IPS-20b (cell line): ENCODE data around the gene RRAD.

Experiments
- H3K27ac ChIP-seq: one replicate; pipeline ENCODE4 v1.5.1; 2013; ENCODE audit warnings: low read length
- H3K27me3 ChIP-seq: 2 replicates; pipeline ENCODE4 v1.6.1; 2013; ENCODE audit warnings: mild to moderate bottlenecking, low read length, inconsistent platforms; ENCODE audit not compliant: insufficient read depth
- H3K36me3 ChIP-seq: 2 replicates; pipeline ENCODE4 v1.6.1; 2013; ENCODE audit warnings: low read depth, mild to moderate bottlenecking, inconsistent platforms, low read length, moderate library complexity; ENCODE audit not compliant: insufficient read depth
- H3K4me1 ChIP-seq: 2 replicates; pipeline ENCODE4 v1.6.1; 2013; ENCODE audit warnings: mild to moderate bottlenecking, control low read depth, inconsistent platforms, low read length, moderate library complexity; ENCODE audit not compliant: insufficient read depth
- H3K4me3 ChIP-seq: 2 replicates; pipeline ENCODE4 v1.5.1; 2013; ENCODE audit warnings: mild to moderate bottlenecking, low read length, inconsistent platforms
- H3K9ac ChIP-seq: 2 replicates; pipeline ENCODE4 v1.6.1; 2013; ENCODE audit warnings: low read depth, mild to moderate bottlenecking, inconsistent platforms, low read length, moderate library complexity
- H3K9me3 ChIP-seq: 2 replicates; pipeline ENCODE4 v1.6.1; 2013; ENCODE audit warnings: mild to moderate bottlenecking, low read depth, low read length, inconsistent platforms; ENCODE audit not compliant: insufficient read depth

The RRAD gene

DNA sequence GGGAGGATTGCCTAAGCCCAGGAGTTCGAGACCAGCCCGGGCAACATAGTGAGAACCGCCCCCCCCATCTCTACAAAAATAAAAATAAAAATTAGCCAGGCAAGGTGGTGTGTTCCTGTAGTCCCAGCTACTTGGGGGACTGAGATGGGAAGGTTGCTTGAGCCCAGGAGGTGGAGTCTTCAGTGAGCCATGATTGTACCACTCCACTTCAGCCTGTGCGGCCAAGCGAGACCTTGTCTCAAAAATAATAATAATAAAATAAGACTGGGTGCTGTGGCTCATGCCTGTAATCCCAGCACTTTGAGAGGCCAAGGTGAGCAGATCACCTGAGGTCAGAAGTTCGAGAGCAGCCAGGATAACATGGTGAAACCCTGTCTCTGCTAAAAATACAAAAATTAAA, 33.5 kb downstream of the RRAD start:
- H3K27ac ChIP-seq: no peak overlapping the region
- no peaks in the 10 kb centered on the region for H3K9me3 ChIP-seq
- H3K9ac ChIP-seq: no peak overlapping the region
- no peak overlapping the region for H3K4me3 ChIP-seq
- H3K4me1 ChIP-seq: no peaks in the 10 kb centered on the region
- H3K36me3 ChIP-seq: peaks cover 24% of the 10 kb centered on the region; the same call in 1 of the 2 replicates
- no peaks in the 10 kb centered on the region for H3K27me3 ChIP-seq

DNA sequence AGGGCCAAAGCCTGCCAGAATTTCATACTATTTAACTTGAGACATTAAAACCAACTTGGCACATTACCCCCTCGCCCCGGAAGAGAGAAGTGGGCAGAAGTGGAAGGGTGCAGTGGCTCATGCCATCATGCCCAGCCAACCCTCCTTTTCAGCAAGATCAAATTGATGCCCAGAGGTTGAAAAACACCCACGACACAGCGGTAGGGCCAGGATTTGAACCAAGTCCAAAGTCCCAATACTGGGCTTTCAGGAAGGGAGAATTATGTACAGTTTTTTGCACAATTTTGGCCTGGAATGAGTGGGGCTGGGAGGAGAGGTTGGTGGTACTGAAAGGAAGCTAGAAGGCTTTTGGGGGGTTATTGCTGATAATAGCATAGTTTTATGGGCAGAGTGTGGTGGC, 34.0 kb downstream of the RRAD start:
- H3K9me3 ChIP-seq: no peaks in the 10 kb centered on the region
- H3K4me3 ChIP-seq: no peak overlapping the region
- no peaks in the 10 kb centered on the region for H3K4me1 ChIP-seq
- peaks cover 28% of the 10 kb centered on the region for H3K36me3 ChIP-seq
- H3K27me3 ChIP-seq: no peaks in the 10 kb centered on the region
- no peak overlapping the region for H3K27ac ChIP-seq
- no peak overlapping the region for H3K9ac ChIP-seq

DNA sequence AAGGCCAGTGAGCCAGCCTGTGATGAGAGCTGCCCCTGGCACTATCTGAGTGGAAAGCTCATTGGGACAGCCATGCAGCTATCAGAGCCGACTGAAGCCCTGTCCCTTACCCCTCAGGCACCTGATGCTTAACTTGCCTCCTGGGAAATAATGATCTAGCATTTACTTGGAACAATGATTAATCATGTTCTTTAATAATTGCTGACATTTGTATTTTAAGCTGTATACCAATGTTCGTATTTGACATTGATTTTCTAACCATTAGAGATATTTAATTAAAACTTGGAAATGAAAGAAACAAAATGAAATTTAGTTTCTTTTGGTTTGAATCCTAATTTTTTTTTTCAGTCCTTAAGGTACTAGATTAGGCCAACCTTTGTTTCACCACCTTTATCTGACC, 34.5 kb downstream of the RRAD start:
- no peak overlapping the region for H3K27ac ChIP-seq
- H3K9ac ChIP-seq: no peak overlapping the region; the same call in 1 of the 2 replicates
- H3K36me3 ChIP-seq: peaks cover 34% of the 10 kb centered on the region
- no peaks in the 10 kb centered on the region for H3K9me3 ChIP-seq
- no peaks in the 10 kb centered on the region for H3K27me3 ChIP-seq
- H3K4me3 ChIP-seq: no peak overlapping the region
- H3K4me1 ChIP-seq: no peaks in the 10 kb centered on the region

DNA sequence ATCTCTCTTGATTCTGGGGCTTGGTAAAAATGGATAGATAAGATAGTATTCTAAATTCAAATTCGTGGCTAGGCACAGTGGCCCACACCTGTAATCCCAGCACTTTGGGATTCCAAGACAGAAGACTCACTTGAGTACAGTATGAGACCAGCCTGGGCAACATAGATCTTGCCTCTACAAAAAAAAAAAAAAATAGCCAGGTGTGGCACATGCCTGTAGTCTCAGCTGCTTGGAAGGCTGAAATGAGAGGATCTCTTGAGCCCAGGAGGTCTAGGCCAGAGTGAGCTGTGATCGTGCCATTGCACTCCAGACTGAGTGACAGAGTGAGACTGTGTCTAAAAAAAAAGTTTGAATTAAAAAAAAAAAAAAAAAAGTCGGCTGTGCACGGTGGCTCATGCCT, 35.7 kb downstream of the RRAD start:
- no peaks in the 10 kb centered on the region for H3K27me3 ChIP-seq
- H3K9ac ChIP-seq: no peak overlapping the region
- H3K27ac ChIP-seq: no peak overlapping the region
- H3K4me3 ChIP-seq: no peak overlapping the region
- H3K9me3 ChIP-seq: no peaks in the 10 kb centered on the region
- peaks cover 46% of the 10 kb centered on the region for H3K36me3 ChIP-seq
- no peaks in the 10 kb centered on the region for H3K4me1 ChIP-seq

DNA sequence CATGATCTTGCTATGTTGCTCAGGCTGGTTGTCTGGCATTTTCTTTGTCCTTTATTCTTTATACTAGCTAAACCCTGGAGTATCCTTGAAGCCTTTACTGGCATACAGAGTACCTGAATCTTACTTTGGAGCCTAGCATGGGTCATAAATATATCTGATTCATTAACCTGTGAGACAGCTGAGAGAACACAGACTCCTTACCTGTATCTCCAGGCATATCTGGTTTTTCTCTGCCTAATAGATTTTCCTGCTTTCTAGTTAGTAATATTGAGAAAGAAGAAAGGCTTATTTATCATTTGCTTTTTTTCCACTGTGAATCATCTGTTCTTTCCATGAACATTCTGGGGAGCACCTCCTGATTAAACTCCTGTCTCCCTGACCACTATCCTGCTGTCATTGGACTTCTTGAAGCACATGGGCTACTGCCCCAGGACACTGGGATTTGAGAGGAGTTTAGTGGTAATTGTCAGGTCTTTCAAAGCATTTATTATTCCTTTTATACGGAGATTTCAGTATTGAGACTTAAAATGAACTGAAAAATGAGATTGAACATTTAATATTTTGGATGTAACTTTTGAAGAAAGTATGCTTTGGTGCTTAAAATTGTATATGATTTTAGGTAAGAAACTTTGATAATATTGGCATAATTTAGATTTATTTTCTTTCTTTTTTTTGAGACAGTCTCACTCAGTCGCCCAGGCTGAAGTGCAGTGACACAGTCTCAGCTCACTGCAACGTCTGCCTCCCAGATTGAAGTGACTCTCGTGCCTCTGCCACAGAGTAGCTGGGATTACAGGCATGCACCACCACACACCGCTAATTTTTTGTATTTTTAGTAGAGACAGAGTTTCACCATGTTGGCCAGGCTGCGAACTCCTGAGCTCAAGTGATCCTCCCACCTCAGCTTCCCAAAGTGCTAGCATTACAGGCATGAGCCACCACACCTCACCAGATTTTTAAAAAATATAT, 36.4 kb downstream of the RRAD start:
- Histone ChIP-seq H3K9ac (no peak overlapping the region), H3K27me3 (no peaks in the 10 kb centered on the region), H3K36me3 (peaks cover 52% of the 10 kb centered on the region), H3K27ac (no peak overlapping the region), H3K9me3 (no peaks in the 10 kb centered on the region), H3K4me1 (no peaks in the 10 kb centered on the region), H3K4me3 (no peak overlapping the region)

DNA sequence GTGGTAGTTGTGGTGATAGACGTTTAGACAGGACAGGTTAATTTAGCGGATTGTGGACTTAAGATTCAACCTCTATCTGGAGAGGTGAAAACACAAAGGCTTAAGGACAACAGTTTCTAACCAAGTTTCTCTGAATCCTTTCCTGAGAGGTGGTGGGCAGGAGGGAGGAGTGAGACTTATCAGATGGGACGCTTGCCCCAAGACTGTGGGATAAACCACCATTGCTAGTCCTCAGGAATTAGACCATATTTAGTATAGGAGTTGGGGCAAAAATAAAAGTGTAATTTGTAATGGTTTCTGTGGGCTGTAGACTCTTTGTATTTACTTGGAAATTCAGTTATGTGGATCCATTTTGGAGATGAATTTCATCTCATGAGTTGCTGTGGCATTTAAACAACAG, 38.4 kb downstream of the RRAD start:
- H3K27ac ChIP-seq: no peak overlapping the region
- no peak overlapping the region for H3K4me3 ChIP-seq
- no peaks in the 10 kb centered on the region for H3K27me3 ChIP-seq
- peaks cover 52% of the 10 kb centered on the region for H3K36me3 ChIP-seq
- H3K9ac ChIP-seq: no peak overlapping the region
- no peaks in the 10 kb centered on the region for H3K4me1 ChIP-seq
- no peaks in the 10 kb centered on the region for H3K9me3 ChIP-seq

DNA sequence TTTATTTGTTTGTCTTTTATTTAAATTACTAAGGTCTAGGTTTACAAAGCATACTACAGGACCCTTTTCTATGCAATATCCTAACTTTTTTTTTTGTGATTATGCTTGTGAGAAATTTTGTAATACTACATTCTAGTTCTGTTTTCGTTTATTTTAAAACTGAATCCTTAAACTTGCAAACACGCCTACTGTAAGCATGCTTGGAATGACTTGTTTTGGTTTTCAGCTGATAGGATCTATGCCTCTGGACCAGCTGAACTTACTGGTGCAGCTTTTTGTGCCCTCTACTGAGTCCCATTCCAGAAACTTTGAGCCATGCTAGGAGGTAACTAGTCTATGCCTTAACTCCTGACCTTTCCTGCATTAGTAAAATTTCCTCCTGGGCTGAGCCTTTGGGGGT, 39.0 kb downstream of the RRAD start:
- H3K9me3 ChIP-seq: no peaks in the 10 kb centered on the region
- H3K36me3 ChIP-seq: peaks cover 51% of the 10 kb centered on the region
- H3K9ac ChIP-seq: no peak overlapping the region
- no peak overlapping the region for H3K4me3 ChIP-seq
- no peaks in the 10 kb centered on the region for H3K4me1 ChIP-seq
- H3K27me3 ChIP-seq: no peaks in the 10 kb centered on the region
- H3K27ac ChIP-seq: no peak overlapping the region

DNA sequence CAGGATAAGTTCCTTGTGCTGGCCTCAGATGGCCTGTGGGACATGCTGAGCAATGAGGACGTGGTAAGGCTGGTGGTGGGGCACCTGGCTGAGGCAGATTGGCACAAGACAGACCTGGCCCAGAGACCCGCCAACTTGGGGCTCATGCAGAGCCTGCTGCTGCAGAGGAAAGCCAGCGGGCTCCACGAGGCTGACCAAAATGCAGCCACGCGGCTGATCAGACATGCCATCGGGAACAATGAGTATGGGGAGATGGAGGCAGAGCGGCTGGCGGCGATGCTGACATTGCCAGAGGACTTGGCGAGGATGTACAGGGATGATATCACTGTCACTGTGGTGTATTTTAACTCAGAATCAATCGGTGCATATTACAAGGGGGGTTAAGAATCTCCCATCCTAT, 39.8 kb downstream of the RRAD start:
- H3K27ac ChIP-seq: no peak overlapping the region
- H3K36me3 ChIP-seq: peaks cover 42% of the 10 kb centered on the region
- H3K4me1 ChIP-seq: no peaks in the 10 kb centered on the region
- H3K9ac ChIP-seq: no peak overlapping the region
- H3K27me3 ChIP-seq: no peaks in the 10 kb centered on the region
- H3K4me3 ChIP-seq: no peak overlapping the region
- H3K9me3 ChIP-seq: no peaks in the 10 kb centered on the region

DNA sequence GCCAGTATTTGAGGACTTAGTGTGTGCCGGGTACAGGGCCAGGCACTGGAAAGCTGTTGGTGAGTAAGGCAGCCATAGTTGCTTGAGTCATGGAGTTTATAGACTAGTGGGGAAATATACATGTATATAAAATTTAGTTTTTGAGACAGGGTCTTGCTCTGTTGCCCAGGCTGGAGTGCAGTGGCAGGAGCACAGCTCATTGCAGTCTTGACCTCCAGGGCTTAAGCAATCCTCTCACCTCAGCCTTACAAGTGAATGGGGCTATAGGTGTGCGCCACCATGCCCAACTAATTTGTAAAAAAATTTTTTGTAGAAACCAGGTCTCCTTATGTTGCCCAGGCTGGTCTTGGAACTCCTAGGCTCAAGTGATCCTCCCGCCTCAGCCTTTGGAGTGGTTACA, 42.6 kb downstream of the RRAD start:
- Histone ChIP-seq H3K27ac (no peak overlapping the region), H3K27me3 (peaks cover 4% of the 10 kb centered on the region; the same call in 1 of the 2 replicates), H3K4me3 (no peak overlapping the region), H3K36me3 (peaks cover 34% of the 10 kb centered on the region), H3K4me1 (no peaks in the 10 kb centered on the region; the same call in 1 of the 2 replicates), H3K9me3 (no peaks in the 10 kb centered on the region), H3K9ac (no peak overlapping the region)

DNA sequence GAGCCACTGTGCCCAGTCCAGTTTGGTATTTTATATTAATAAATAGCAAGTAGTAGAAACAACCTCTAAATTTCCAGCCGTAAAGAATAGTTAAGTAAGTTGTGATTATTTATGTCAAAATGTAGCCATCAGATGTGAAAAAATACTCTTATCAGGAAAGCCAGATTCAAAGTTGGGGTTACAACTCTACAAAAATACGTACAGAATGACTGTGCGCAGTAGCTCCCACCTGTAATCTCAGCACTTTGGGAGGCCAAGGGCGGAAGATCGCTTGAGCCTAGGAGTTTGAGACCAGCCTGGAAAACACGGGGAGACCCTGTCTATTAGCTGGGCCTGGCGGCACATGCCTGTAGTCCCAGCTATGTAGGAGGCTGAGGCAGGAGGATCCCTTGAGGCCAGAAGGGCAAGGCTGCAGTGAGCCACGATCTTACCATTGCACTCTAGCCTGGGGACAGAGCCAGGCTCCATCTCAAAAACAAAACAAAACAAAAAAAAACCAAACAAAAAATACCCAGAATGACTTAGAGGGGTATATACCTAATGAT, 43.3 kb downstream of the RRAD start:
- Histone ChIP-seq H3K4me3 (peak overlapping the region; percentile 93; the same call in 1 of the 2 replicates), H3K4me1 (no peaks in the 10 kb centered on the region; the same call in 1 of the 2 replicates), H3K9ac (peak overlapping the region; percentile 45; the same call in 1 of the 2 replicates)

DNA sequence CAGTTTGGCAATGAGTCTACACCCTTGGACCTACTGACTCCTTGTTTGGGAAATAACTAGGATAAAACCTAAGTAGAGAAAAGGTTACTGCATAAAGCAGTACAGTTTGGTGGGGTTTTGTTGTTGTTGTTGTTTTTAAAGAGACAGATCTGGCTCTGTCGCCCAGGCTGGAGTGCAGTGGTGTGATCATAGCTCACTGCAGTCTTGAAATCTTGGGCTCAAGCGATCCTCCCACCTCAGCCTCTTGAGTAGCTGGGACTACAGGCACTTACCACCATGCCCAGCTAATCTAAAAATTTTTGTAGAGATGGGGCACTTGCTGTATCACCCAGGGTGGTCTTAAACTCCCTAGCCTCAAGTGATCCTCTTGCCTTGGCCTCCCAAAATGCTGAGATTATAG, 43.8 kb downstream of the RRAD start:
- Histone ChIP-seq H3K9me3 (no peaks in the 10 kb centered on the region), H3K36me3 (peaks cover 26% of the 10 kb centered on the region), H3K4me3 (peak overlapping the region; percentile 93), H3K4me1 (no peaks in the 10 kb centered on the region; the same call in 1 of the 2 replicates), H3K9ac (peak overlapping the region; percentile 45; the same call in 1 of the 2 replicates), H3K27me3 (peaks cover 4% of the 10 kb centered on the region; the same call in 1 of the 2 replicates), H3K27ac (no peak overlapping the region)

More for the DNA sequence above, 43.3 kb downstream of the RRAD start:
- Histone ChIP-seq H3K36me3 (peaks cover 31% of the 10 kb centered on the region), H3K27me3 (peaks cover 4% of the 10 kb centered on the region; the same call in 1 of the 2 replicates), H3K27ac (no peak overlapping the region), H3K9me3 (no peaks in the 10 kb centered on the region)
